ENCODE data around the gene POLR1H.
"Not testable (repeated sequence)": the region's sequence is repeated elsewhere in the genome, so short reads cannot be mapped to it uniquely, and the experiment has no call there.

Gene POLR1H

GRCh38 chr6:30061092-30061857, at the start of gene POLR1H:
Gene POLR1H, plus strand, starts transcription at chr6:30061265. Its CDS starts 260 bp downstream, at chr6:30061525.
- FAIRE-seq, result peak; percentile 6
- no peak for TF ChIP-seq CTCF (IDR thresholded peaks at IDR 0.05; ENCODE audit: insufficient read depth, missing control alignments)
- peak; percentile 75 for DNase-seq (ENCODE audit: insufficient read length, low spot score)

GRCh38 chr6:30013291-30013922, 47.7 kb upstream of the POLR1H start:
- DNase-seq (ENCODE audit: insufficient read length, low spot score), result no peak
- TF ChIP-seq CTCF (IDR thresholded peaks at IDR 0.05; ENCODE audit: insufficient read depth, missing control alignments), result peak; percentile 51

GRCh38 chr6:30019819-30020218, 41.2 kb upstream of the POLR1H start:
- TF ChIP-seq CTCF (IDR thresholded peaks at IDR 0.05; ENCODE audit: insufficient read depth, missing control alignments), result no peak
- DNase-seq (ENCODE audit: insufficient read length, low spot score) (no peak), FAIRE-seq (no peak)

More at GRCh38 chr6:30013291-30013922, 47.7 kb upstream of the POLR1H start:
- FAIRE-seq, result no peak

- FAIRE-seq (no peak), DNase-seq (ENCODE audit: insufficient read length, low spot score) (no peak)
- no peak for TF ChIP-seq CTCF (IDR thresholded peaks at IDR 0.05; ENCODE audit: insufficient read depth, missing control alignments)
Measured at GRCh38 chr6:30020626-30021025, 40.4 kb upstream of the POLR1H start.

- no peak for DNase-seq (ENCODE audit: insufficient read length, low spot score)
- no peak for FAIRE-seq
- no peak for TF ChIP-seq CTCF (IDR thresholded peaks at IDR 0.05; ENCODE audit: insufficient read depth, missing control alignments)
Measured at GRCh38 chr6:30022189-30022588, 38.9 kb upstream of the POLR1H start.

- DNase-seq (ENCODE audit: insufficient read length, low spot score); FAIRE-seq: not testable (repeated sequence)
Measured at GRCh38 chr6:30022712-30023111, 38.4 kb upstream of the POLR1H start.

GRCh38 chr6:30025186-30025585, 35.9 kb upstream of the POLR1H start:
- FAIRE-seq, result no peak
- no peak for DNase-seq (ENCODE audit: insufficient read length, low spot score)
- no peak for TF ChIP-seq CTCF (IDR thresholded peaks at IDR 0.05; ENCODE audit: insufficient read depth, missing control alignments)

All from D721Med (cell line).